Mononuclear cell (primary cell): ENCODE data around the gene CACNA2D3. TPM values are rescaled to one million over a fixed set of nuclear protein-coding genes. Genes with fewer than 3 reads are reported as not detected.

Source experiments
- H3K27me3 ChIP-seq: 2 replicates; pipeline ENCODE4 v1.6.0; 2011; ENCODE audit warnings: low read length, control low read depth; ENCODE audit not compliant: insufficient read depth
- H3K4me1 ChIP-seq: 2 replicates; pipeline ENCODE4 v1.5.1; 2011; ENCODE audit warnings: mild to moderate bottlenecking, low read length, control low read depth; ENCODE audit not compliant: insufficient read depth
- H3K4me3 ChIP-seq: 2 replicates; pipeline ENCODE4 v1.5.1; 2011; ENCODE audit warnings: mild to moderate bottlenecking, low read length, moderate library complexity
- H3K9me3 ChIP-seq: 2 replicates; pipeline ENCODE4 v1.5.1; 2011; ENCODE audit warnings: low read depth, mild to moderate bottlenecking, control low read depth, low read length
- total RNA-seq: library from RNA; depleted of rRNA; stranded (reverse); fragments of >200 nt; gene quantifications from one replicate; pipeline ENCODE4 v1.2.3, GENCODE V29; 2012

CACNA2D3 gene
- total RNA-seq, 1 donor = 2.0 TPM

- Histone ChIP-seq H3K4me1 (no peaks in the 10 kb centered on the region), H3K9me3 (no peaks in the 10 kb centered on the region), H3K27me3 (no peaks in the 10 kb centered on the region), H3K4me3 (no peak overlapping the region)
Observed at GRCh38 chr3:54173371-54173770, 51.0 kb downstream of the CACNA2D3 start.

DNA sequence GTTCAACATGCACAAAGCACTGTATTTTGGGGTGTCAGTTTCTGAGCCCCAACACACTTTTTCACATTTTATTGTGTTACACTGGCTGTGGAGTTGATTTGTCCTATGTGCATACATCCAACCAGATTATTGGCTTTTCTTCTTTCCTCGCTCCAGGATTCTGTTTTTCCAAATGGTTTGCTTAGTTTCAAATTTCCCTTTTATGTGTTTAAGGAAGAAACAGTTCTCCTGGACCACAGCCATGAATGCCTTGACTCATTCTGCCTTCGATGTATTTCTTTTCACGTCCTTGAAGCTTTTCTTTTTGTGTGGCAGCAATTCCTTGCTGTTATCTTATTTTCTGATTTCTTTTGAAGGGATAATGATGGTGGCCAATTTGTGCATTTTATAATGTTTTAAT lies 53.8 kb downstream of the CACNA2D3 start:
- H3K4me1 ChIP-seq = no peaks in the 10 kb centered on the region
- no peaks in the 10 kb centered on the region for H3K27me3 ChIP-seq
- H3K9me3 ChIP-seq = no peaks in the 10 kb centered on the region
- no peak overlapping the region for H3K4me3 ChIP-seq

DNA sequence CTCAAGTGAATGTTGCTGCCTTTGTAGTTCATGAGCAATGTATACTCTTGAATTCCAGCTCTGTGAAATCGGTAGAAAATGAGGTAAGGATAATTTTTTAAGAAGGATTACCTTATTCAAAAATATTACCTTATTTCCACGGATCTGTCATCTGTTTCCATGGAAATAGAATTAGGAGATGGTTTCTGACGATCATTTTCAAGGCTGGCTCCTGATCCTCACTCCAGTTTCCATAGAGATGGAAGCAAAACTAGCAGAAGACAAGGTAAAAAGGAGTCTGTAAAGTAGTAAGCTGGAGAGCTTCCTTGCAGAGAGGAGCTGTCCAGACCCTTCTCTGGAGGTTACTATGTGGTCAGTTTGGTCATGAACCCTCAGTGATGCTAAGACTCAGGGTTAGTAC lies 55.5 kb downstream of the CACNA2D3 start:
- no peak overlapping the region for H3K4me3 ChIP-seq
- H3K27me3 ChIP-seq = no peaks in the 10 kb centered on the region
- H3K4me1 ChIP-seq = no peaks in the 10 kb centered on the region
- H3K9me3 ChIP-seq = no peaks in the 10 kb centered on the region

DNA sequence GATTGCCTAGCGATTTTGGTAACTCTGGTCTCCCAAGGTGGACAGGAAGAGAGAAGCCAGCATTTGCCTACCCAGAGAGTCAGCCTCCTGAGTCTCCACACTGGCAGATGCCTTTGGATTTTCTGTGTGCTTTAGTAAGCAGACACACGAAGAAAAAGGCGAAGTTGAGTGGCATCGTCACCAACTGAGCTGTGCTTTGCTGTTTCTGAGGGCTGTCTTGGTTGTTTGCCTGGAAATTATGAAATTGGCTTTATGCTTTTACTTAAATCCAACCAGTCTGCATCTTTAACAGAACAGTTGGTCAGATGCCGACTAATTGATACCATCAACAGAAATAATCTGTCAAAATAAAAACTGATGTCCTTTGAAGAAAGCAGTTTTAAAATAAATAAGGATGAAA lies 56.0 kb downstream of the CACNA2D3 start:
- no peak overlapping the region for H3K4me3 ChIP-seq
- no peaks in the 10 kb centered on the region for H3K9me3 ChIP-seq
- H3K27me3 ChIP-seq = no peaks in the 10 kb centered on the region
- no peaks in the 10 kb centered on the region for H3K4me1 ChIP-seq

DNA sequence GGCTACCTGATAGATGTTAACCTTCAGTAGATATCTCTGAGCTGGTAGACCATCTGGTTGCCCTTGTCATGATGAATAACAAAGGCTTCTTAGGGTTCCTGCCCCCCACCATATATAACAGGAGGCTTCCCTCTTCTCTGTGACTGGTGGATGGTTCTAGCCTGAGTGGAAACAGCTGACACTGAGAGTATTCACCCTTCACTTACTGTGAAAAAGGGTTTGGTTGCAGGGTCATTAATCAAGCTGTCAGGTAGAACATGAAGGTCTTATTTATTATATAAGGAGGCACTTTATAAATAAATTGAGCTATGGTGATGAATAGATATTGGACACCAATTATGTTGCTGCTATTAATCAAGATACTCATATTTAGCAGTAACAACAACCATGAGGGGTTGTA lies 58.6 kb downstream of the CACNA2D3 start:
- Histone ChIP-seq H3K4me1 (no peaks in the 10 kb centered on the region), H3K9me3 (no peaks in the 10 kb centered on the region), H3K4me3 (no peak overlapping the region), H3K27me3 (no peaks in the 10 kb centered on the region)

GRCh38 chr3:54182242-54182641 lies 59.9 kb downstream of the CACNA2D3 start:
- Histone ChIP-seq H3K27me3 (no peaks in the 10 kb centered on the region), H3K4me3 (no peak overlapping the region), H3K9me3 (no peaks in the 10 kb centered on the region), H3K4me1 (no peaks in the 10 kb centered on the region)

DNA sequence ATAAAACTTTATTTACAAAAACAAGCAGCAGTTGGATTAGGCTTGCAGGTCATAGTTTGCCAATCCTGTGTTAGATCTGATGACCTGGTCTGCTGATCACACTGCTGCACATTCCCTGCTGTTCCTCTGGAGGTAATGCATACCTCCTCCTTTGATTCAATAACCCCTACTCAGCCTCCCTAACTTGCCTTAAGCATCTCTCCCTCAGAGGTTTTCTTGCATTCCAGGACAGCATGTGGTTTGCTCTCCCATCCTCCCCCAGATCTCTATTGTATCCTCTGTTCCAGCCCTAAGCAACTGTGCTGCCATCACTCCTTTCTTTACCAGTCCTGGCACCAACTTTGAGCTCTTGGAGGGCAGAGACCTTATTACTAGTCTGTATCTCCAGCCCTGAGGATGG lies 63.4 kb downstream of the CACNA2D3 start:
- H3K4me3 ChIP-seq = no peak overlapping the region
- H3K4me1 ChIP-seq = no peaks in the 10 kb centered on the region
- no peaks in the 10 kb centered on the region for H3K27me3 ChIP-seq
- no peaks in the 10 kb centered on the region for H3K9me3 ChIP-seq

GRCh38 chr3:54188176-54188791 lies 65.9 kb downstream of the CACNA2D3 start:
- H3K9me3 ChIP-seq = no peaks in the 10 kb centered on the region
- H3K27me3 ChIP-seq = no peaks in the 10 kb centered on the region
- no peak overlapping the region for H3K4me3 ChIP-seq
- H3K4me1 ChIP-seq = no peaks in the 10 kb centered on the region

GRCh38 chr3:54191220-54191619 lies 68.9 kb downstream of the CACNA2D3 start:
- Histone ChIP-seq H3K27me3 (no peaks in the 10 kb centered on the region), H3K4me3 (no peak overlapping the region), H3K9me3 (no peaks in the 10 kb centered on the region), H3K4me1 (no peaks in the 10 kb centered on the region)

DNA sequence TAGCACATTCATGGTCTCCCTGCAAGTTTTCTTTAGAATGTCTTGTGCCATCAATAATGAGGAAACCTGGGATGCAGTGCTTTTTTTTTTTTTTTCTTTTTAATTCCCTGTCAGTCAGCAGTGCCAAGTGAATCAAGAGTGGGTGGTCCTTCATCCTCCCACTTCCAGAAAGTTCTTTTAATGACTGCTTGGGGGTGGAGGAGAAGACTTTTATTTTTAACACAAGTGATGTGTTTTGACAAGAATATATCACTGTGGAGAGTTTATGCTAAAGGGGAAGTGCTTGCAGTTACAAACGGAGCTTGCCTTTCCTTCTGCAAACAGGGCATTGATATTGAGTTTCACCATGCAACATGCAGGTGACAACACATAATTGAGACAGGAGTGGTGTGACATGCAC lies 69.7 kb downstream of the CACNA2D3 start:
- H3K27me3 ChIP-seq = no peaks in the 10 kb centered on the region
- no peak overlapping the region for H3K4me3 ChIP-seq
- H3K4me1 ChIP-seq = no peaks in the 10 kb centered on the region
- H3K9me3 ChIP-seq = no peaks in the 10 kb centered on the region

DNA sequence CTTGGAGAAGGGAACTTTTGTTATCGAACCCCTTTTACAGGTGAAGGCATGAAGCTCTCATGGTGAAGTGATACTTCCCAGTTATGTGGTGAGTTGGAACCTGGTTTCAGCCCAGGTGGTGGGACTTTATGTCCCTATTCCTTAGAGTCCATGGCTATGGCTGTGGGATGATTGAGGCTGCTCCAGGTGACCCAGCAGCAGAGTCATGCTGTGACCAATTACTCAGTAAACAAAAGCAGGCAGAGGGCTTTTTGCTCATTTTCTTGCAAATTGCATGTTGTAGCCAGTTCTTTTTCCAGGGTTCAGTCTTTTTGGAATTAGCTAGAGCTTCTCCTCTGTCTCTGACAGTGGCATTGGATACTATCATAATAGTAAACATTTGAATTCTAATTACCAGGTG lies 70.7 kb downstream of the CACNA2D3 start:
- Histone ChIP-seq H3K4me3 (no peak overlapping the region), H3K27me3 (no peaks in the 10 kb centered on the region), H3K4me1 (no peaks in the 10 kb centered on the region), H3K9me3 (no peaks in the 10 kb centered on the region)

GRCh38 chr3:54196360-54196991 lies 74.1 kb downstream of the CACNA2D3 start:
- no peaks in the 10 kb centered on the region for H3K27me3 ChIP-seq
- H3K4me3 ChIP-seq = no peak overlapping the region
- no peaks in the 10 kb centered on the region for H3K9me3 ChIP-seq
- no peaks in the 10 kb centered on the region for H3K4me1 ChIP-seq

DNA sequence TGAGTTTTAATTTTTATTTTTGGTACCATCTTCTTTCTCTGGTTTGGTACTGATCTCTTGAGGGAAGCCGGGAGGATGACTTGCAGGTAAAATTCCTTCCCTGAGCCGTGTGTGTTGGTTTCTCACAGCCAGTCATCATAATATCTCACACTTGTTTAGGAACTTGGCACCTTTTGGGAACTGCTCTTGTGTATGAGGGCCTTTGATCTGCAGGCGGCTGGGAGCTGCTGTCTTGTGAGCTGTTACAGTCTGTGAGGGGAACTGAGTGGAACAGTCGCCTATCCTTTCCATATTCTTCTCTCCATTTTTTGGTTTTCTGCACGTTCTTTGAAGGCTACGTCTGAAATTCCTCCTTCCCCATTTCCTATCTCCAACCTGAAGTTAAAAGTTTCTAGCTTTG lies 75.2 kb downstream of the CACNA2D3 start:
- Histone ChIP-seq H3K9me3 (no peaks in the 10 kb centered on the region), H3K4me1 (no peaks in the 10 kb centered on the region), H3K4me3 (no peak overlapping the region), H3K27me3 (no peaks in the 10 kb centered on the region)

- no peak overlapping the region for H3K4me3 ChIP-seq
- H3K9me3 ChIP-seq = no peaks in the 10 kb centered on the region
- no peaks in the 10 kb centered on the region for H3K27me3 ChIP-seq
- H3K4me1 ChIP-seq = no peaks in the 10 kb centered on the region
Observed at GRCh38 chr3:54198556-54198955, 76.2 kb downstream of the CACNA2D3 start.

GRCh38 chr3:54202054-54202453 lies 79.7 kb downstream of the CACNA2D3 start:
- Histone ChIP-seq H3K9me3 (no peaks in the 10 kb centered on the region), H3K27me3 (no peaks in the 10 kb centered on the region), H3K4me3 (no peak overlapping the region), H3K4me1 (no peaks in the 10 kb centered on the region)

- Histone ChIP-seq H3K9me3 (no peaks in the 10 kb centered on the region), H3K4me1 (no peaks in the 10 kb centered on the region), H3K27me3 (no peaks in the 10 kb centered on the region), H3K4me3 (no peak overlapping the region)
Observed at GRCh38 chr3:54202651-54203248, 80.4 kb downstream of the CACNA2D3 start.
